ENCODE results near the gene COX6A1.
A peak's percentile ranks its signal among the peaks of the same experiment; 100 is the strongest.

COX6A1 gene

DNA sequence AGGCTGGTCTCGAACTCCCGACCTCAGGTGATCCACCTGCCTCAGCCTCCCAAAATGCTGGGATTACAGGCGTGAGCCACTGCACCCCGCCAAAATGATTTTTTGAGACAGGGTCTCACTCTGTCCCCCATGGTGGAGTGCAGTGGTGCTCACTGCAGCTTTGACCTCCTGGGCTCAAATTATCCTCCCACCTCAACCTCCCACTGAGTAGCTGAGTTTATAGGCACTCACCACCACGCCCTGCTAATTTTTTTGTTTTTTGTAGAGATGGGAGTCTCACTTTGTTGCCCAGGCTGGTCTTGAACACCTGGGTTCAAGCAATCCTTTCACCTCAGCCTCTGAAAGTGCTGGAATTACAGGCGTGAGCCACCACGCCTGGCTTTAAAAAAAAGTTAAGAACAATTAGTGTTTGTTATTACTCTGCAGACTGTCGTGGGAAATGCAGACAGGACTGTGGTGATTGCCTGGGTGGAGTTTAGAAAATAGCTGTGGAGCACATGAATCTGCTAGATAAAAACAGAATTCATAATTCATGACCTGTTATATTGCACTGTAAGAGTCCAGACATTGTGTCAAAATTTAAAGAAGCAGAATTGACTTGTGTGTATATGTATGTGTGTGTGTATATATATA lies 9.2 kb upstream of the COX6A1 start:
- no peak overlapping the region for H4K91ac ChIP-seq (ENCODE audit: low read depth, low read length, poor library complexity)
- H2AK5ac ChIP-seq (ENCODE audit: low read depth, low read length) = no peak overlapping the region
- H2BK15ac ChIP-seq (ENCODE audit: low read length) = no peak overlapping the region
- H3K36me3 ChIP-seq (replicated peaks in 1 of 2; ENCODE audit: control insufficient read depth in 2 of 2, insufficient read depth in 2 of 2, low read length in 2 of 2) = no peaks in the 10 kb centered on the region
- H3K23ac ChIP-seq (ENCODE audit: low read depth, low read length, poor library complexity) = no peak overlapping the region
- H3K27ac ChIP-seq (replicated peaks; ENCODE audit: low read length) = no peak overlapping the region
- no peak overlapping the region for H3K14ac ChIP-seq (ENCODE audit: low read length)
- no peak overlapping the region for H3K18ac ChIP-seq (ENCODE audit: low read length)
- H3K79me1 ChIP-seq (ENCODE audit: low read depth, low read length) = no peaks in the 10 kb centered on the region
- peaks cover 0 to 3% of the 10 kb centered on the region in 2 donors for H3K4me1 ChIP-seq (ENCODE audit: control insufficient read depth in 2 of 2, insufficient read depth in 1 of 2, low read depth in 1 of 2, low read length in 2 of 2)
- H3K4me2 ChIP-seq (ENCODE audit: insufficient read depth, low read length, poor library complexity, severe bottlenecking) = no peak overlapping the region
- no peak overlapping the region for H2BK120ac ChIP-seq (ENCODE audit: low read depth, low read length)
- no peak overlapping the region for H2BK12ac ChIP-seq (ENCODE audit: low read length)
- H3K9ac ChIP-seq (ENCODE audit: low read depth, low read length, poor library complexity) = no peak overlapping the region
- no peaks in the 10 kb centered on the region for H3K27me3 ChIP-seq (ENCODE audit: control insufficient read depth in 3 of 3, insufficient read depth in 3 of 3, low read depth in 1 of 3, low read length in 3 of 3)
- H4K8ac ChIP-seq (ENCODE audit: low read depth, low read length) = no peak overlapping the region
- no peak overlapping the region for H2BK5ac ChIP-seq (ENCODE audit: low read length)
- no peak for DNase-seq (ENCODE audit: low spot score)
- no CpG with 5 or more reads among the region's 8 CpGs for WGBS, 2 donors (ENCODE audit: extremely low coverage in 2 of 2, insufficient read length in 2 of 2, insufficient replicate concordance in 1 of 2)
- H3K4ac ChIP-seq (ENCODE audit: low read length) = no peak overlapping the region
- H2AFZ ChIP-seq (ENCODE audit: low read length) = no peak overlapping the region
- H3K4me3 ChIP-seq (ENCODE audit: low read length in 2 of 2) = no peak overlapping the region
- no peaks in the 10 kb centered on the region for H3K9me3 ChIP-seq (replicated peaks in 1 of 2; ENCODE audit: control insufficient read depth in 2 of 2, insufficient read depth in 1 of 2, low read depth in 1 of 2, low read length in 2 of 2)

- H2BK5ac ChIP-seq (ENCODE audit: low read length) = no peak overlapping the region
- no peak overlapping the region for H3K27ac ChIP-seq (replicated peaks; ENCODE audit: low read length)
- no peak overlapping the region for H3K9ac ChIP-seq (ENCODE audit: low read depth, low read length, poor library complexity)
- no peak overlapping the region for H3K14ac ChIP-seq (ENCODE audit: low read length)
- H3K4me1 ChIP-seq (ENCODE audit: control insufficient read depth in 2 of 2, insufficient read depth in 1 of 2, low read depth in 1 of 2, low read length in 2 of 2) = peaks cover 0 to 3% of the 10 kb centered on the region in 2 donors
- DNase-seq (ENCODE audit: low spot score) = no peak
- no peak overlapping the region for H3K23ac ChIP-seq (ENCODE audit: low read depth, low read length, poor library complexity)
- no peak overlapping the region for H3K4ac ChIP-seq (ENCODE audit: low read length)
- no peak overlapping the region for H4K91ac ChIP-seq (ENCODE audit: low read depth, low read length, poor library complexity)
- H4K8ac ChIP-seq (ENCODE audit: low read depth, low read length) = no peak overlapping the region
- no peak overlapping the region for H3K4me2 ChIP-seq (ENCODE audit: insufficient read depth, low read length, poor library complexity, severe bottlenecking)
- H2AK5ac ChIP-seq (ENCODE audit: low read depth, low read length) = no peak overlapping the region
- H2BK120ac ChIP-seq (ENCODE audit: low read depth, low read length) = no peak overlapping the region
- no peak overlapping the region for H2BK12ac ChIP-seq (ENCODE audit: low read length)
- H3K79me1 ChIP-seq (ENCODE audit: low read depth, low read length) = no peaks in the 10 kb centered on the region
- no peak overlapping the region for H2BK15ac ChIP-seq (ENCODE audit: low read length)
- H2AFZ ChIP-seq (ENCODE audit: low read length) = no peak overlapping the region
- no peaks in the 10 kb centered on the region for H3K9me3 ChIP-seq (replicated peaks in 1 of 2; ENCODE audit: control insufficient read depth in 2 of 2, insufficient read depth in 1 of 2, low read depth in 1 of 2, low read length in 2 of 2)
- WGBS, 2 donors (ENCODE audit: extremely low coverage in 2 of 2, insufficient read length in 2 of 2, insufficient replicate concordance in 1 of 2) = no CpG with 5 or more reads among the region's 7 CpGs
- no peaks in the 10 kb centered on the region for H3K36me3 ChIP-seq (replicated peaks in 1 of 2; ENCODE audit: control insufficient read depth in 2 of 2, insufficient read depth in 2 of 2, low read length in 2 of 2)
- no peaks in the 10 kb centered on the region for H3K27me3 ChIP-seq (ENCODE audit: control insufficient read depth in 3 of 3, insufficient read depth in 3 of 3, low read depth in 1 of 3, low read length in 3 of 3)
- H3K4me3 ChIP-seq (ENCODE audit: low read length in 2 of 2) = no peak overlapping the region
- no peak overlapping the region for H3K18ac ChIP-seq (ENCODE audit: low read length)
Observed at GRCh38 chr12:120429368-120429767, 8.5 kb upstream of the COX6A1 start.

DNA sequence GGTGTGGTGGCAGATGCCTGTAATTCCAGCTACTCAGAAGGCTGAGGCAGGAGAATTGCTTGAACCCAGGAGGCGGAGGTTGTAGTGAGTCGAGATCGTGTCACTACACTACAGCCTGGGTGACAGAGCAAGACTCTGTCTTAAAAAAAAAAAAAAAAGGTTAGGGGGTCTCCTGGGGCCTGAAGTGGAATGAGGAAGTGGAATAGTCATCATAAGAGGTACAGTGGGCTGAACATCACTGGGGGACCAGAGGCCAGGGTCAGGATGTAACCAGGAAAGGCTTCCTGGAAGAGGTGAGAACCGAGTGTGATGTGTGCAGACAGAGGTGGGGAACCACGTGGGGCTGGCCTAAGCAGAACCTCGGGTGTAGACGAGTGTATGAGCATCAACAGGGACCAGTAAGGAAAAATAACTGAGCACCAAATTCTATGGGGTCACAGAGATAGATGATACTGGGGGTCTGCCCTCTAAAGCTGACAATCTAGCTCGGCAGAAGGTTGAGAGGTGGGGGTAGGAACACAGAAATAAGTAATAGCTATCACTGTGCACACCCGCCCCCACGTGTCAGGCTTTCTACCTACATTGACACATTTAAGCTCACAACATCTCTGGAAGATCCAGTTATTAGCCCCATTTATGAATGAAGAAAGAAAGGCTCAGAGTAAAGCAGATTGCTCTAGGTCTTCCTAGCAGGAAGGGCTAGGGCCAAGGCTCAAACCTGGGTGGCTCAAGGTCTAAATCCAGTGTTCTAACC lies 5.0 kb upstream of the COX6A1 start:
- WGBS, 2 donors (ENCODE audit: extremely low coverage in 2 of 2, insufficient read length in 2 of 2, insufficient replicate concordance in 1 of 2) = no CpG with 5 or more reads among the region's 10 CpGs
- no peak overlapping the region for H3K4ac ChIP-seq (ENCODE audit: low read length)
- H2BK12ac ChIP-seq (ENCODE audit: low read length) = no peak overlapping the region
- H2BK120ac ChIP-seq (ENCODE audit: low read depth, low read length) = no peak overlapping the region
- DNase-seq (ENCODE audit: low spot score) = no peak
- peaks cover under 1% of the 10 kb centered on the region for H3K79me1 ChIP-seq (ENCODE audit: low read depth, low read length)
- no peak overlapping the region for H3K14ac ChIP-seq (ENCODE audit: low read length)
- H4K91ac ChIP-seq (ENCODE audit: low read depth, low read length, poor library complexity) = no peak overlapping the region
- H3K23ac ChIP-seq (ENCODE audit: low read depth, low read length, poor library complexity) = no peak overlapping the region
- no peaks in the 10 kb centered on the region for H3K4me1 ChIP-seq (ENCODE audit: control insufficient read depth in 2 of 2, insufficient read depth in 1 of 2, low read depth in 1 of 2, low read length in 2 of 2)
- peak overlapping the region; percentile 40 for H2AFZ ChIP-seq (ENCODE audit: low read length)
- H3K18ac ChIP-seq (ENCODE audit: low read length) = no peak overlapping the region
- peak overlapping the region; percentile 70 for H2AK5ac ChIP-seq (ENCODE audit: low read depth, low read length)
- no peak overlapping the region for H2BK15ac ChIP-seq (ENCODE audit: low read length)
- no peaks in the 10 kb centered on the region for H3K27me3 ChIP-seq (ENCODE audit: control insufficient read depth in 3 of 3, insufficient read depth in 3 of 3, low read depth in 1 of 3, low read length in 3 of 3)
- H4K8ac ChIP-seq (ENCODE audit: low read depth, low read length) = no peak overlapping the region
- H3K4me3 ChIP-seq (ENCODE audit: low read length in 2 of 2) = no peak overlapping the region
- no peaks in the 10 kb centered on the region for H3K36me3 ChIP-seq (replicated peaks in 1 of 2; ENCODE audit: control insufficient read depth in 2 of 2, insufficient read depth in 2 of 2, low read length in 2 of 2)
- peak overlapping the region; percentile 82 for H2BK5ac ChIP-seq (ENCODE audit: low read length)
- H3K4me2 ChIP-seq (ENCODE audit: insufficient read depth, low read length, poor library complexity, severe bottlenecking) = no peak overlapping the region
- no peak overlapping the region for H3K9ac ChIP-seq (ENCODE audit: low read depth, low read length, poor library complexity)
- no peak overlapping the region for H3K27ac ChIP-seq (replicated peaks; ENCODE audit: low read length)
- no peaks in the 10 kb centered on the region for H3K9me3 ChIP-seq (replicated peaks in 1 of 2; ENCODE audit: control insufficient read depth in 2 of 2, insufficient read depth in 1 of 2, low read depth in 1 of 2, low read length in 2 of 2)

- Histone ChIP-seq H2BK5ac (ENCODE audit: low read length) (no peak overlapping the region), H3K4me2 (ENCODE audit: insufficient read depth, low read length, poor library complexity, severe bottlenecking) (peak overlapping the region; percentile 69), H3K4me1 (ENCODE audit: control insufficient read depth in 2 of 2, insufficient read depth in 1 of 2, low read depth in 1 of 2, low read length in 2 of 2) (peaks cover 6 to 8% of the 10 kb centered on the region in 2 donors), H4K8ac (ENCODE audit: low read depth, low read length) (no peak overlapping the region), H3K36me3 (replicated peaks in 1 of 2; ENCODE audit: control insufficient read depth in 2 of 2, insufficient read depth in 2 of 2, low read length in 2 of 2) (peaks cover 7 to 43% of the 10 kb centered on the region in 2 donors), H3K27ac (replicated peaks; ENCODE audit: low read length) (no peak overlapping the region), H3K27me3 (ENCODE audit: control insufficient read depth in 3 of 3, insufficient read depth in 3 of 3, low read depth in 1 of 3, low read length in 3 of 3) (no peaks in the 10 kb centered on the region), H3K79me1 (ENCODE audit: low read depth, low read length) (peaks cover 9% of the 10 kb centered on the region), H2BK120ac (ENCODE audit: low read depth, low read length) (no peak overlapping the region), H3K18ac (ENCODE audit: low read length) (no peak overlapping the region), H3K9me3 (replicated peaks in 1 of 2; ENCODE audit: control insufficient read depth in 2 of 2, insufficient read depth in 1 of 2, low read depth in 1 of 2, low read length in 2 of 2) (peaks cover 0 to 1% of the 10 kb centered on the region in 2 donors), H3K14ac (ENCODE audit: low read length) (no peak overlapping the region), H2AFZ (ENCODE audit: low read length) (peak overlapping the region; percentile 93), H2AK5ac (ENCODE audit: low read depth, low read length) (no peak overlapping the region), H2BK12ac (ENCODE audit: low read length) (no peak overlapping the region), H3K4me3 (ENCODE audit: low read length in 2 of 2) (peak overlapping the region; percentile 79 to 94), H4K91ac (ENCODE audit: low read depth, low read length, poor library complexity) (no peak overlapping the region), H3K9ac (ENCODE audit: low read depth, low read length, poor library complexity) (peak overlapping the region; percentile 96), H3K4ac (ENCODE audit: low read length) (no peak overlapping the region), H3K23ac (ENCODE audit: low read depth, low read length, poor library complexity) (peak overlapping the region; percentile 93), H2BK15ac (ENCODE audit: low read length) (no peak overlapping the region)
- WGBS, 2 donors (ENCODE audit: extremely low coverage in 2 of 2, insufficient read length in 2 of 2, insufficient replicate concordance in 1 of 2) = no CpG with 5 or more reads among the region's 17 CpGs
- DNase-seq (ENCODE audit: low spot score) = no peak
Observed at GRCh38 chr12:120438495-120439198, 734 bp downstream of the COX6A1 start.

Measured in neuronal stem cell (in vitro differentiated cells).